Inflammatory macrophage (primary cell): Measurements from ENCODE around the gene TAPT1.

Experiments used
- DNase-seq, 2 donors: peaks; one replicate each; pipeline ENCODE4 v3.0.0-alpha.2; 2020 to 2022
- total RNA-seq, 18 experiments: gene quantifications; one replicate each; lab custom pipeline; 2026; ENCODE audit warnings: mixed read lengths in 6 of 18, inconsistent platforms in 2 of 18; lab: John Stamatoyannopoulos, UW

TAPT1 gene
- 19.6 to 99.5 (median 52.3) reads per million in 18 experiments for total RNA-seq

GRCh38 chr4:16225863-16226815 lies at the start of gene TAPT1:
TAPT1 (minus strand) TSS chr4:16226471; CDS start chr4:16226457, 14 bp downstream.
- peak; percentile 71 to 85 for DNase-seq

GRCh38 chr4:16271411-16271810 lies 45.1 kb upstream of the TAPT1 start:
- DNase-seq = peak; percentile 52 to 62

GRCh38 chr4:16270454-16271328 lies 44.4 kb upstream of the TAPT1 start:
- DNase-seq = peak; percentile 85 to 91

GRCh38 chr4:16269742-16270453 lies 43.6 kb upstream of the TAPT1 start:
- peak; percentile 90 to 91 for DNase-seq

DNA sequence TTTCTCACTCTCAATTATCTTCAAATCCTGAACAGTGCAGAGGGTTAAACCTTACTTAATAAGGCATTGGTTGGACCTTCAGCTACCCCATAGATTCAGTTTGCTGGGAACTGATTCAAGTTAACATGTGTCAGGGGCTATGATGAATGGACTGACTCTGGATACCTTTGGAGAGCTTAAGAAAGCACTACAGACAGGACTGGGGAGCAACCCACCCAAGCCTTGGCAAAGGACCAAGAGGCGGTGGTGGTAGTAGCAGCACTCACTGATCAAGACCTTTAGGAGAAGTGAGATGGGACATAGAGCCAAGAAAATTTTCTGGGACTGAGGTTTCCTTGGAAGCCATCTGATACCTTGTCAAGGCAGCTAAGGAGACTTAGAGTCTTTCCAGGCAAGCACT lies 43.0 kb upstream of the TAPT1 start:
- DNase-seq = no peak

DNA sequence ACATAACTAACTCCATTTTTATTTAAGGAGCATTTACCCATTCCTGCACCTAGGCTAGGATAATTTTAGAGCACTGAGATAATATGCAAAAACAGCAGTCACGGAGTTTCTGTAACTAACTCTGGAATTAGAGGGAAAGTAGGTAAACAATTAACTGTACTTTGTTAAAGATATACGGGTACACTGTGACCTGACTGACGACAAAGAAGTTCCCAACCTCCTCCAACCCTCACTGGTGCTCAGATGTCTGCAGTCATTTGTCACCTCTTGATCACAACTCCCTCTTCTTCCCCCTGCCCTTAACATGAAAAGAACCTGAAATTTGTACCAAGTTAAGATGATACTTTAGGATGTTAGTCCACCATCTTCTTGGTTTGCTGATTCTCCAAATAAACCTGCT lies 42.0 kb upstream of the TAPT1 start:
- DNase-seq = no peak

- no peak for DNase-seq
These were observed 41.4 kb upstream of the TAPT1 start for GRCh38 chr4:16267639-16268038.

DNA sequence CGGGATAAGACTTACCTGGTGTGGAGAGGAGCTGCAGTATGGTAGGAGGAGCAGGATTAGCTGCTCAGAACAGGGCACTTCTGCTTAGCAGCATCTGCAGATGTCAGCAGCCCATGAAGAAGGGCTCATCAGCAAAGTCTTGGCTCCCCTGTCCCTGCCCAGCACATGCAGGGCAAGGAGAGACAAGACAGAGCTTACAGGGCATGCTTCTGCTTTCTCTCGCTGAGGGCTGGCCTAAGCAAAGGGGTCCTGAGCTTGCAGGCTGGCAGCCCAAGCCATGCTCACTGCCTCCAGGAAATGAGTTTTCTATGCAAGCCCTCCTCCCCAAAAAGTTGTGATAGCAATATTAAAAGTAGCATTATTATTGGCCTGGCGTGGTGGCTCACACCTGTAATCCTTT lies 39.5 kb upstream of the TAPT1 start:
- no peak for DNase-seq

DNA sequence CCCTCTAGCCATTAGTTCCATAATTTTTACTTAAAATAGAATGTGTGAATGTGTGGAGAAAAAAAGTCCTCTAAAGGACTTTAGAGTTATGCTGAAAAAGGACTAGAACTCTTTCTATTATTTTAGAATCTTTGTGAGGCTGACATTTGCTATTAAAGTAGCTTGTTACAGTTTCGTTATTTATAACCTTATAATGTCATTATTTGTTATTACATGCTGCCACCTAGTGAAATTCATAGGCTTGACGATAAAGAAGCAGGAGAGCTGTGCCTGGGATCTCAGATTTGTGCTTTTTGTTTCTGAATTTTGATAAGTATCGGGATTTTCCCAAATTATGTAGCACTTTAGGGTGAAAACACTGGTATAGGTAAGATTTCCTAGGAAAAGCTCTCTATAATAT lies 38.5 kb upstream of the TAPT1 start:
- DNase-seq = peak; percentile 40 to 81

DNA sequence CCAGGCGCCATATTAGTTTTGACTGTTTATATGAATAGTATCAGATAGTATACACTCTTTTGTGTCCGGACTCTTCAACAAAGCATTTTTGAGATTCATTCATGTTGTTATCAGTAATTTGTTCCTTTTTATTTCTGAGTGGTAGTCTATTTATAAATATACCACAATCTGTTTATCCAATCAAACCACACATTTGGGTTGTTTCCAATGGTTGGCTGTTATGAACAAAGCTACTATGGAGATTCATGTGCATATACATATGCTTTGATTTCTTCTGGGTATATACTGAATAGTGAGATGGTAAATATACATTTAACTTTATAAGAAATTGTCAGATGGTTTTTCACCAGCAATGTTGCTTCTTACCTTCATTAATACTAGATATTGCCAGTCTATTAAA lies 36.8 kb upstream of the TAPT1 start:
- no peak for DNase-seq

DNA sequence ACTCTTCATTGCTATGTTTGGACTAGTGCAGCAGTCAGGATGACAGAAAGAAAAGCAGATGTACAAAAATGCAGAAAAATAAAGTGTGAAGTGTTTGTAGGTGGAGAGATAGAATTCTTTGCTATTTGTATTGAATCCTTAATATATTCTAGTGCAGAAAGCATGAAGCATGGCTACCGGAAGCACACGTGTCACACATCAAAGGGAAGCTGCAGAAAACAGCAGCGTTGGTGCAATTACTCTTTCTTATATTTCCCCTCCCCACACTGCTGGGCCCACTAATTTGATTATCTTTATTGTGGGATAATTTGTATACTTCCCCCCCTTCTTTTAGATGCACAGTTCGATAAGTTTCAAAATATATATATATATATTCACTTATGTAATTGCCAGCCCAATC lies 35.9 kb upstream of the TAPT1 start:
- no peak for DNase-seq

- peak; percentile 11 to 21 for DNase-seq
These were observed 35.1 kb upstream of the TAPT1 start for GRCh38 chr4:16261313-16261878.

GRCh38 chr4:16259889-16260246 lies 33.6 kb upstream of the TAPT1 start:
- DNase-seq = peak; percentile 75 to 76

DNA sequence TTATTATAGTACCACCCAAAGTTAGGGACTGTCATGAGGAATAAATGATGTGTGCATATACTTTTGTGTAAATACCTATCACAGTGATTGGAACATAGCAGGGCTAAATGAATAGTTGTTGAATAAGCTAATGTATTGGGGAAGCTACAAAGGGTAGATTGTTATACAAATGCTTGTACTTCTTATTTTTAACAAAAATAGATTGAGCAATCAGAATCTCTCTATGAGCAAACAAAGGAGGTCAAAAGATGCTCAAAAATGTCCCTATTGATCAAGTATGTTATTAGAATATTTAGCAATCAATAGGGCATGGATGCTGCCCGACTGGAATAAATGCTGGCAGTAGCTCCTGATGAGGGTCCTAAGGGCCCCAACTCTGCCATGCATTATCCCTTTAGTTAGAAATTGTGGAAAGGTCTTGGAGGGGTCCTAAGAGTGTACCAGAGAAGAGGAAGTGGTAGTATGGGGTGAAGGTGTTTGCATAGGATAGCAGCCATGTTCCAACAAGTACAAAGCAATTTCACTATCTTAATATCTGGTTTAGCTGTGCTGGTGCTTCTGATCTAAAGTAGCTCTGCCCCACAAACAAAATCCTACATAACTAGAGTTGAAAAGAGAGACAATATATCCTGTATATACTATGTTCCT lies 33.1 kb upstream of the TAPT1 start:
- peak in 1 of 2 donors; percentile 54 for DNase-seq

- DNase-seq = no peak
These were observed 31.3 kb upstream of the TAPT1 start for GRCh38 chr4:16257611-16258010.

DNA sequence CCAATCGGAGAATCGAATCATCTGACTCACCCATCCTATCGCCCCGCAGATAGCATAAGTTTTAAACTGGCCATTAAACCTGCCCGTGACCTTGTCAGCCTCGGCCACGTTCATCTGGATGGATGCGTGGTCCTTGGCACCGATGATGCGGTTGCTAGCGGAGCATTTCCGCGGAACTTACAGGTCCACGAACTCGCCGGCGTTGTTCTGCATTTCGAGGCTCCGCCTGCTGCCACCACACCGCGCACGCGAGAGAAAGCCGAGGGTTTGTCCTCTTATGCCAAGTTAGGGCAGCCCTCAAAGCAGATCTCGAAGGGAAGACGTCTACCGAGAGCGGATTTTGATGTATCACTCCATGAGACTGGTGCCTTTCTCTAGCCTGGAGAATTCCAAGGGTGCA lies 30.1 kb upstream of the TAPT1 start:
- no peak for DNase-seq

DNA sequence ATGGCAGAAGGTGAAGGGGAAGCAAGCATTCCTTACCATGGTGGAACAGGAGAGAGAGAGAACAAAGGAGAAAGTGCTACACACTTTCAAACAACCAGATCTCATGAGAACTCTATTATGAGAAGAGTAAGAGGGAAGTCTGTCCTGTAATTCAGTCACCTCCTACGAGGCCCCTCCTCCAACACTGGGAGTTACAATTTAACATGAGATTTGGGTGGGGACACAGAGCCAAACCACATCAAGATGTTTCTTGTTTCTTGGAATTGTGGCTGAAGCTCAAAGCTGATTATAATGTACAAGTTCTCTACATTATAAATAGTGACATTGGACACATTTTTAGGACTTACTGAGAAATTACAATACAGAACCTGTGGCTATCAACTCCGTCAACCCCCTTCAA lies 29.5 kb upstream of the TAPT1 start:
- no peak for DNase-seq

- no peak for DNase-seq
These were observed 27.1 kb upstream of the TAPT1 start for GRCh38 chr4:16253127-16253960.

DNA sequence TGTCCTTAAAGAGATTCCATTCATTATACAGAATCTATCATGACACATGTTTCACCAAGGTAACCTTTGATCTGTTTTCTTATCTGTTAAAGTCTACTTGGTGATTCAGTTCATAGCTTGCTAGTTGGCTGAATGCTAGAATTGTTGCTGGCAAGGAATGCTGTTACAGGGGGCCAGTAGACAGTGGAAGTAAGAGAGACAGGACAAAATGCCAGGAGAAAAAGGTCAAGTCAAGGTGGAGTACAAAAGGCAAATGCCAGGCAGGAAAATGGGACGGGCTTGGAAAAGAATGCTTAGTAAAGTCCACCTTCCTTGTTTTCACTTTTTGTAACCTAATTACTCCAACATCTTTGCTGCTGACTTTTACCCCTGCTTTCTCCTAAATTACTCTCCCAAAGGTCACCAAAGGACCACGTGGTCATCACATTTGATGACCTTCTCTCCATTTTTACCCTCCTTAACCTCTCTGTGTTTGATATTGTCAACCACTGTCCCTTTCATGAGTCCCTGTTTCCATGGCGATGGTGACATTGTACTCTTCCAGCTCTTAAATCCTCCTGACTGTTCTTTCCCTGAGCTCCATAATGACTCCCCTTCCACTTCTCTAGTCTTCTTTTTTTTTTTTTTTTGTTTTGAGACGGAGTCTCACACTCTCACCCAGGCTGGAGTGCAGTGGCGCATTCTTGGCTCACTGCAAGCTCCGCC lies 24.5 kb upstream of the TAPT1 start:
- no peak for DNase-seq

DNA sequence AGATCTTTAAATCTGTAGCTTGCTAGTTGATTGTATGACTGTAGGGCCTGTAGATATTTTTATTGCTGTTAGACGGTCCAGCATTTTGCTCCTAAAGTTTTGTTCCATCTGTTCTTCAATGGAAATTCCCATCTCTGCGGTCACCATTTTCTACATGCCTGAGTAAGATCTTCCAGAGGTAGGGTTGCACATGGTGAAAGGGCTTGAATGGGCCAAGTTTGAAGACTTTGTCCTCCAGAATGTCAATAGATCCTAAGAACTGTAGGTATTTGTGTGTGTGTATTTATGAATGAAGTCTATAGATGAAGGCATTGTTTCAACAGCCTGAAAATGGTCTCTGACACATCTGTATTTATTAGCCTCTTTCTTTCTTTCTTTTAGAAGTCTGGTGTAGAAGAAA lies 22.3 kb upstream of the TAPT1 start:
- no peak for DNase-seq
